ENCODE measurements around the gene SP8.

DNA sequence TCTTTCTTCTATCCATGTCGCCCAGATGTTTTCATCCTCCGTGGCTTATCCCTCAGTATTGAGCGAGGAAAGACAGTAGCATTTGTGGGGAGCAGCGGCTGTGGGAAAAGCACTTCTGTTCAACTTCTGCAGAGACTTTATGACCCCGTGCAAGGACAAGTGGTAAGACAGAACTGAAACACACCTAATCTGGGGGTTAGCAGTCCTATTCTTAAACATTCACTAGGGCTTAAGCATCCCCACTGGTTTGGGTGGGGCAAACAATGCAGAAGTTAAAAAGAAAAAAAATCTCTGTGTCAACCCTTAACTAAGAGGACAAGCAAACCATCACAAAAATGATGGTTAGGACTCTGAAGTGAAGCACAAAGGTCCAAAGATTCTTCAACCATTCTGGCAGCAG, 43.8 kb downstream of the SP8 start:
- no peak for TF ChIP-seq POLR2AphosphoS5 (IDR thresholded peaks at IDR 0.05; ENCODE audit: borderline replicate concordance, low read depth, low read length)
- no peak for TF ChIP-seq EZH2 (IDR thresholded peaks at IDR 0.05)
